GM13977 (cell line): ENCODE measurements around the gene SLC6A8.

ENCODE experiments used
- DNase-seq: peaks from one replicate; pipeline ENCODE4 v3.0.0; 2012; ENCODE audit warnings: low spot score
- in situ Hi-C: fragments of 300-500 bp; cut with MboI; formaldehyde crosslinking; loops from one replicate; pipeline ENCODE4 v1.12.0; 2022; ENCODE audit warnings: low sequenced_read_pairs, low pct_unique_long_range_greater_than_20kb, mixed read lengths, inconsistent platforms; ENCODE audit not compliant: unreplicated experiment
- TF ChIP-seq, protein P1 (sequence below): IDR thresholded peaks from 2 replicates; pipeline ENCODE4 v1.5.1; 2012; ENCODE audit warnings: mild to moderate bottlenecking, control low read depth; ENCODE audit not compliant: insufficient read depth; ENCODE audit errors: extremely low read depth, missing control alignments

SLC6A8 gene

DNA sequence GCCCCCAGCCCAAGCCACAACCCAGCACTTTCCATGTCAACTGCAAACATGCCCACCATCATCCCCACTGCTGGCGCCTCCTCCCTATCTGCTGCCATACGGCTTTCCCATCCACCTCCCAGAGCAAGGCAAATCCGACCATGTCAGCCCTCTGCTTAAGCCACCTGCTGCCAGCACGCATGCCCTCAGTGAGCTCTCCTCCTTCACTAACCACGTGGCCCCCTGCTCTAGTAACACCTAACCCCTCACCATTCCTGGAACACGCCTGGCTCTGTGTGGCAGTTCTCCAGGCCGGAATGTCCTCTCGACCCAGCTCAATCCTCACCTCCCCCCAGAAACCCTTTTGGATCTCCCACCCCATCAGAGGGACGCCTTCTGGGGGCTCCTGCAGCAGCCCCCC is 19.1 kb downstream of the SLC6A8 start:
- in situ Hi-C loops: no loop called here
- TF ChIP-seq, protein P1, sequence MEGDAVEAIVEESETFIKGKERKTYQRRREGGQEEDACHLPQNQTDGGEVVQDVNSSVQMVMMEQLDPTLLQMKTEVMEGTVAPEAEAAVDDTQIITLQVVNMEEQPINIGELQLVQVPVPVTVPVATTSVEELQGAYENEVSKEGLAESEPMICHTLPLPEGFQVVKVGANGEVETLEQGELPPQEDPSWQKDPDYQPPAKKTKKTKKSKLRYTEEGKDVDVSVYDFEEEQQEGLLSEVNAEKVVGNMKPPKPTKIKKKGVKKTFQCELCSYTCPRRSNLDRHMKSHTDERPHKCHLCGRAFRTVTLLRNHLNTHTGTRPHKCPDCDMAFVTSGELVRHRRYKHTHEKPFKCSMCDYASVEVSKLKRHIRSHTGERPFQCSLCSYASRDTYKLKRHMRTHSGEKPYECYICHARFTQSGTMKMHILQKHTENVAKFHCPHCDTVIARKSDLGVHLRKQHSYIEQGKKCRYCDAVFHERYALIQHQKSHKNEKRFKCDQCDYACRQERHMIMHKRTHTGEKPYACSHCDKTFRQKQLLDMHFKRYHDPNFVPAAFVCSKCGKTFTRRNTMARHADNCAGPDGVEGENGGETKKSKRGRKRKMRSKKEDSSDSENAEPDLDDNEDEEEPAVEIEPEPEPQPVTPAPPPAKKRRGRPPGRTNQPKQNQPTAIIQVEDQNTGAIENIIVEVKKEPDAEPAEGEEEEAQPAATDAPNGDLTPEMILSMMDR: no peak
- no peak for DNase-seq

DNA sequence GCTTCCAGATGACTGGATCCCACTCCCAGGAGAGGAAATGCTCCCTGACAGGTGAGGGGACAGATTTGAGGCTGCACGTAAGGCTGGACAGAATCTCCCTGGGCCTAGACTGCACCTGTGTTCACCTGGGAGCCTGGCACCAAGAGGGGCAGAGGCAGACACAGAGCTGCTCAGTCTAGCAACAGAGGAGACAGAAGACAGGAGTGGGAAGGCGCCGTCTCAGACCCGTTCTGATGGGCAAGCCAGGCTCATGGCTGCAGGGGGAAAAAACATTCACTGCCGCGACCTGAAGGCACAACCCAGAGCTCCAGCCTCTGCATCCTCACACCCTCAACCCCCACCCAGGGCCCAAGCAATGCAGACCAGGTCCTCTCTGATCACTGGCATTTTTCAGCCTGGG is 19.7 kb downstream of the SLC6A8 start:
- DNase-seq: no peak
- TF ChIP-seq, protein P1: no peak
- in situ Hi-C loops: no loop called here

DNA sequence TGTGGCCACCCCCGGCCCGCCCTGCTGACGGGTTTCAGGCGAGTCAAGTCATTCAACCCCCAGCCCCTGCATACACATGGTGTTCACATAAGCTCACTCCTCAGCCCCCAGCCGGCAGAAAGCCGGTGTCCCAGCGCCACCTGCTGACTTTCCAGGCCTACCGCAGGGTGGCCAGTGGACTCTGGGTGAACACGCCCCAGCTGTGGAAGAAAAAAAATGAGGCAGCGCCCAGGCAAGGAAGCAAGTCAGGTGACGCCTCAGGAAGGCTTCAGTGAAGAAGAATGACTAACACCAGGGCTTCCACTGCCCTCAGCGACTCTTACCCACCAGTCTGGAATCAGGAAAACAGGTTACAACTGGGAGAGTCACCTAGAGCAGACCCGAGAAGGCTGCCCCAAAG is 20.7 kb downstream of the SLC6A8 start:
- in situ Hi-C loops: no loop called here
- no peak for DNase-seq

DNA sequence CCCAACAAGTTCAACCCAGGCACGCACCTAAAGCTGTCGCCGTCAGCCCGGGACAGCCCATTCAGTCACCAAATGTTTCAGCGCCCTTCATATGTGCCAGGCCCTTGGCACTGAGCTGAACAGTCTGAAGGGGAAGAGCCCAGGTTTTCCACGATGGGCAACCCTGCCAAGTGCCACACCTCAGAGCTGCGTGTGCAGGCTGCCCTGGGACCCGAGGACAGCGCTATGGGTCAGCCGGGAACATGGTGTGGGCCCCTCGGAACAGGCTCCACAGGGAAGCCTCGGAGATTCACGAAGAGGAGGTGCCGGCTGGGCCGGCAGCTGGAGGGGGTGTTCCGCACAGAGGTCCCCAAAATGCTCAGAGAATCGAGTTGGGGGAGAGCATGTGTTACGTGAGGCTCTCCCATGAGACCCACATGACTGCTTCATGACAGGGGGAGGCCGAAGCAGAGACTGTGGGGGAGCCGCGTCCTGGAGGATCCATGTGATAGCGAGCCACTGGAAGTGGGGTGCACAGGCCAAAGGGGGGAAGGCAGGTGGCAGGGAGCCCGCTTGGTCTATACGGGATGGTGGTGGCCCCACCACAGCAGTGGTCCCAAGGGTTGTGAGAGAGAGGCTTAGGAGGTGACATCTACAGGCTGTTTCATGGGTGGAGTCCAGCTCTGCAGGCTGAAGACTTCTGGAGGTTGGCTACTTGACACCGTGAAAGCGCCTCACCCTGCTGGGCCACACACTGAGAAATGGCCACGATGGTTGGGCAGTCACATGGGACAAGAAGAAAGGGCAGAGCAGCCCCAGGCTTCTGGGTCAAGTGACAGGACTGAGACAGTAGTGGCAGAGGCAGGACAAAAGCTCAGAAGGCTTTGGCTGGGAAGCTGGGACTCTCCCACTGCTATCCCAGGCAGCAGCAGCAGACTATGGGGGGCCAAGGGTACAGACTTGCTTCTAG is 22.3 kb downstream of the SLC6A8 start:
- in situ Hi-C loops: no loop called here
- TF ChIP-seq, protein P1: no peak
- DNase-seq: no peak

More for the DNA sequence above, 20.7 kb downstream of the SLC6A8 start:
- TF ChIP-seq, protein P1: peak; percentile 51

DNA sequence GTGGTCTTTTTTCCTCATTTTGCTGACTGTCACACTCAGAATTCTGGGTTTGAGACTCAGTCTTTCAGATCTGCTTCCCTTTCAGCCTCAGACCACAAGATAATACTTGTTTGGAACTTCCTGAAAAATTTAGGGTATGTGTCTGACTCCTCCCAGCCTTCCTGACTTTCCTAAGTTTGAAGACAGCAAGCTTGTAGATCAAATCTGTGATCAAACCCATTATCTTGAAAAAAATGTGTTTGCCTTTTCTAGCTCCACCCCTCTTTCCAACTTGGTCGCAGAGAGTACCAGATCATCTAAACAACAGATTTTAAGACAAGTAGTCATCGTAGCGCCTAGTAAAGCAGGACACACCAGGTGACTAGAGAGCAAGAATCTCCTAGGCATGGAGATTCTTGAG is 26.5 kb downstream of the SLC6A8 start:
- TF ChIP-seq, protein P1: no peak
- in situ Hi-C loops: no loop called here
- no peak for DNase-seq

DNA sequence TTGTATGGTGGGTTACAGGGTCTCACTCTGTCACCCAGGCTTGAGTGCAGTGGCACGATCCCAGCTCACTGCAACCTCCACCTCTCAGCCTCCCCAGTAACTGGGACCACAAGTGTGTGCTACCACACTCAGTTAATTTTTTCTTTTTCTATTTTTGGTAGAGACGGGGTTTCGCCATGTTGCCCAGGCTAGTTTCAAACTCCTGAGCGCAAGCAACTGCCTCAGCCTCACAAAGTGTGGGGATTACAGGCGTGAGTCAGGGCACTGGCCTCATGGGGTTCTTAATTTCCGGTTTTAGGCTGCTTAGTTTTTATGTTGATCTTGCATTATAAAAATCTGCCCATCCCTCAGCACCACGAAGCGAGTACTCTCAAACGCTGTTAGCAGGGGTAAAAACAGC is 29.7 kb downstream of the SLC6A8 start:
- in situ Hi-C loops: no loop called here
- TF ChIP-seq, protein P1: no peak
- DNase-seq: no peak
